Endothelial cell of umbilical vein (primary cell): ENCODE data around the gene LYRM4. TPM values are rescaled to one million over a fixed set of nuclear protein-coding genes. Genes with fewer than 3 reads are reported as not detected.

Experiments used
- BruUV-seq: library from RNA; stranded (reverse); fragments of 400-500 nt; replicated peaks from 2 replicates; lab custom pipeline; 2021; lab: Mats Ljungman, UMichigan
- CTCF ChIA-PET: fragments of 300-600, 350-600 bp; sonication (Branson Sonifier 250); formaldehyde crosslinking; loops from one replicate; lab custom pipeline; 2021; ENCODE audit warnings: antibody characterized with exemption, inconsistent platforms; lab: Charles Lee
- POLR2A ChIA-PET: fragments of 300-600, 350-600 bp; sonication (Branson Sonifier 250); formaldehyde crosslinking; loops from one replicate; lab custom pipeline; 2021; ENCODE audit warnings: antibody characterized with exemption, inconsistent platforms; lab: Charles Lee
- DNase-seq: peaks from one replicate; pipeline ENCODE4 v3.0.0-alpha.2; 2011; ENCODE audit warnings: low read depth, low spot score
- FAIRE-seq: peaks from 2 replicates; lab custom pipeline; 2011; peaks lifted over from hg19 to GRCh38; lab: Jason Lieb, UNC
- H2AFZ ChIP-seq: 2 replicates; pipeline ENCODE4 v1.6.0; 2012; ENCODE audit warnings: low read depth, low read length, control low read depth, inconsistent platforms
- H3K27ac ChIP-seq: 2 replicates; pipeline ENCODE4 v1.5.1; 2011; ENCODE audit warnings: low read depth, mild to moderate bottlenecking, control low read depth, low read length, moderate library complexity; ENCODE audit not compliant: insufficient read depth
- H3K27me3 ChIP-seq, 2 experiments: 2 replicates each; pipeline versions ENCODE4 v1.6.0 to v1.6.1; 2011; ENCODE audit warnings: low read length in 2 of 2, mixed read lengths in 1 of 2; ENCODE audit not compliant: control insufficient read depth in 2 of 2, insufficient read depth in 2 of 2
- H3K36me3 ChIP-seq, 2 experiments: 2 replicates in 1 of 2; 3 replicates in 1 of 2; pipeline ENCODE4 v1.5.1; 2011; ENCODE audit warnings: low read length in 2 of 2, mild to moderate bottlenecking in 1 of 2, moderate library complexity in 1 of 2; ENCODE audit not compliant: control insufficient read depth in 2 of 2, insufficient read depth in 2 of 2; ENCODE audit errors: extremely low read depth in 1 of 2
- H3K4me1 ChIP-seq: 3 replicates; pipeline ENCODE4 v1.5.1; 2011; ENCODE audit warnings: mild to moderate bottlenecking, low read length; ENCODE audit not compliant: control insufficient read depth, insufficient read depth; ENCODE audit errors: extremely low read depth
- H3K4me2 ChIP-seq: 2 replicates; pipeline ENCODE4 v1.6.1; 2011; ENCODE audit warnings: low read length, control low read depth, mixed read lengths; ENCODE audit not compliant: insufficient read depth
- H3K4me3 ChIP-seq, 3 experiments: fragments of 200-600 bp in 1 of 3; sonication (generic), shearing (Covaris generic) in 1 of 3; replicated peaks in 1 of 3; 2 replicates each; pipeline ENCODE4 v1.5.1; 2011 to 2016; ENCODE audit warnings: control low read depth in 3 of 3, low read length in 3 of 3, mild to moderate bottlenecking in 2 of 3, inconsistent platforms in 1 of 3, low read depth in 1 of 3, moderate library complexity in 1 of 3; ENCODE audit not compliant: insufficient read depth in 1 of 3
- H3K79me2 ChIP-seq: 2 replicates; pipeline ENCODE4 v1.6.0; 2012; ENCODE audit warnings: low read length, inconsistent platforms; ENCODE audit not compliant: control insufficient read depth, insufficient read depth
- H3K9ac ChIP-seq: replicated peaks from 2 replicates; pipeline ENCODE3; 2011; ENCODE audit warnings: low read length, control low read depth; ENCODE audit not compliant: insufficient read depth; ENCODE audit errors: extremely low read depth
- H3K9me1 ChIP-seq: replicated peaks from 3 replicates; pipeline ENCODE4 v1.6.0; 2011; ENCODE audit warnings: mild to moderate bottlenecking, low read length; ENCODE audit not compliant: control insufficient read depth, insufficient read depth; ENCODE audit errors: extremely low read depth
- H3K9me3 ChIP-seq: replicated peaks from 2 replicates; pipeline ENCODE4 v1.5.1; 2012; ENCODE audit warnings: low read length, inconsistent platforms; ENCODE audit not compliant: control insufficient read depth, insufficient read depth
- H4K20me1 ChIP-seq: replicated peaks from 2 replicates; pipeline ENCODE3; 2011; ENCODE audit warnings: mild to moderate bottlenecking, low read length; ENCODE audit not compliant: control insufficient read depth, insufficient read depth; ENCODE audit errors: extremely low read depth
- EZH2 ChIP-seq: IDR thresholded peaks from 2 replicates; pipeline ENCODE4 v1.6.1; 2012; ENCODE audit warnings: borderline replicate concordance, low read depth, mild to moderate bottlenecking, moderate library complexity, low read length, inconsistent platforms; ENCODE audit not compliant: severe bottlenecking
- FOS ChIP-seq: IDR thresholded peaks from 2 replicates; pipeline ENCODE4 v1.6.1; 2011; ENCODE audit warnings: mild to moderate bottlenecking, low read length, moderate library complexity, borderline replicate concordance; ENCODE audit not compliant: insufficient read depth
- GATA2 ChIP-seq: IDR thresholded peaks from 2 replicates; pipeline ENCODE4 v1.7.0; 2011; ENCODE audit warnings: low read depth, mild to moderate bottlenecking, moderate library complexity, mixed read lengths, low read length; ENCODE audit not compliant: insufficient read length, insufficient read depth
- JUN ChIP-seq: IDR thresholded peaks from 2 replicates; pipeline ENCODE4 v1.6.1; 2011; ENCODE audit warnings: borderline replicate concordance, low read depth; ENCODE audit not compliant: insufficient read length, insufficient read depth
- MYC ChIP-seq: IDR thresholded peaks from one replicate; pipeline ENCODE4 v1.6.1; 2011; ENCODE audit warnings: mild to moderate bottlenecking, low read depth, low read length
- POLR2A ChIP-seq: IDR thresholded peaks from 2 replicates; pipeline ENCODE4 v1.6.1; 2012; ENCODE audit warnings: low read depth, mild to moderate bottlenecking, control low read depth, low read length
- POLR2AphosphoS5 ChIP-seq: IDR thresholded peaks from 2 replicates; pipeline ENCODE4 v1.6.1; 2012; ENCODE audit warnings: low read depth, mild to moderate bottlenecking, control low read depth, low read length, moderate library complexity; ENCODE audit not compliant: insufficient read depth
- dilution Hi-C: fragments of 300-500 bp; cut with MboI; formaldehyde crosslinking; loops from one replicate; pipeline ENCODE4 v1.15.0; 2019; ENCODE audit warnings: low sequenced_read_pairs; ENCODE audit not compliant: extremely low pct_ligation_motif_present
- intact Hi-C: fragments of 100-400 bp; cut with micrococcal nuclease; formaldehyde crosslinking; loops from one replicate; pipeline ENCODE4 v1.10.0; 2022
- polyA plus RNA-seq, 4 experiments: library from polyadenylated mRNA; depleted of rRNA in 3 of 4; stranded (reverse) in 3 of 4; unstranded in 1 of 4; fragments of >200 nt; gene quantifications; 2 replicates each; pipeline versions ENCODE4 v1.2.1 to v1.2.3, GENCODE V29; 2011 to 2012; ENCODE audit warnings: missing spikeins in 1 of 4
- total RNA-seq: library from RNA; stranded (reverse); gene quantifications from 2 replicates; pipeline ENCODE4 v1.2.3, GENCODE V29; 2021
- TF ChIP-seq, protein P1 (sequence below): IDR thresholded peaks from 2 replicates; pipeline ENCODE4 v1.6.1; 2011; ENCODE audit not compliant: insufficient read depth, insufficient read length
- TF ChIP-seq, protein P2 (sequence below), 2 donors: IDR thresholded peaks; 1 replicate in 1 of 2; 2 replicates in 1 of 2; pipeline ENCODE4 v1.5.1; 2011; ENCODE audit warnings: low read length in 2 of 2, mild to moderate bottlenecking in 2 of 2, moderate library complexity in 2 of 2, control low read depth in 1 of 2, inconsistent platforms in 1 of 2, low read depth in 1 of 2; ENCODE audit not compliant: insufficient read depth in 1 of 2; ENCODE audit errors: extremely low read depth in 1 of 2

The LYRM4 gene
- total and polyA plus RNA-seq, 2 donors (not counting 3 experiments of a cell fraction or from before 2014, with no cell fraction given), result 39.5 to 44.0 TPM

DNA sequence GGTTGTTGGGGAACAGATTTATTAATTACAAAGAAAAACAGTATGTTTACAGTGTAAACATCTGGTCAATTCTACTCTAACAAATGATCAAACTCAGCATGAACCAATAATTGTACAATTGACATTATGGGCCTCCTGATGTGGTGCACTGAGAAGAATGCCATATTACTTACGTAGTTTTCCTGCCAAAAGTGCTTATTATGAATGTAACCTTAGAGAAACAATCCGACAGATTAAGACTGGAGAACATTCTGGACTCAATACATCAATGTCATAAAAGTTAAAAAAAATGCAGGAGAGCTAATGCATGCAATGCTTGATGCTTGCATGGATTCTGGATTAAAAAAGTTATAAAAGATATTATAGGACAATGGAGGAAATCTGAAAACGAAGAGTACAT lies 69.0 kb downstream of the LYRM4 start:
- peaks cover 16% of the 10 kb centered on the region for H3K4me1 ChIP-seq
- no TSS peak for BruUV-seq
- no peaks in the 10 kb centered on the region for H3K36me3 ChIP-seq
- intact Hi-C loops (no loop called here), dilution Hi-C loops (no loop called here)
- no peak overlapping the region for H3K4me2 ChIP-seq
- H3K27me3 ChIP-seq, result no peaks in the 10 kb centered on the region
- CTCF ChIA-PET, result interaction anchor here (2.4 kb wide), 1 partner anchor 16 kb away, joined by 7 read pairs; no protein-coding TSS in a partner anchor
- no peak for TF ChIP-seq MYC
- no peak for TF ChIP-seq POLR2A
- TF ChIP-seq POLR2AphosphoS5, result no peak
- TF ChIP-seq EZH2, result no peak
- no peak for TF ChIP-seq FOS
- TF ChIP-seq, protein P1, sequence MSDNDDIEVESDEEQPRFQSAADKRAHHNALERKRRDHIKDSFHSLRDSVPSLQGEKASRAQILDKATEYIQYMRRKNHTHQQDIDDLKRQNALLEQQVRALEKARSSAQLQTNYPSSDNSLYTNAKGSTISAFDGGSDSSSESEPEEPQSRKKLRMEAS, result no peak
- TF ChIP-seq JUN, result no peak
- no peak for TF ChIP-seq GATA2
- TF ChIP-seq, protein P2, sequence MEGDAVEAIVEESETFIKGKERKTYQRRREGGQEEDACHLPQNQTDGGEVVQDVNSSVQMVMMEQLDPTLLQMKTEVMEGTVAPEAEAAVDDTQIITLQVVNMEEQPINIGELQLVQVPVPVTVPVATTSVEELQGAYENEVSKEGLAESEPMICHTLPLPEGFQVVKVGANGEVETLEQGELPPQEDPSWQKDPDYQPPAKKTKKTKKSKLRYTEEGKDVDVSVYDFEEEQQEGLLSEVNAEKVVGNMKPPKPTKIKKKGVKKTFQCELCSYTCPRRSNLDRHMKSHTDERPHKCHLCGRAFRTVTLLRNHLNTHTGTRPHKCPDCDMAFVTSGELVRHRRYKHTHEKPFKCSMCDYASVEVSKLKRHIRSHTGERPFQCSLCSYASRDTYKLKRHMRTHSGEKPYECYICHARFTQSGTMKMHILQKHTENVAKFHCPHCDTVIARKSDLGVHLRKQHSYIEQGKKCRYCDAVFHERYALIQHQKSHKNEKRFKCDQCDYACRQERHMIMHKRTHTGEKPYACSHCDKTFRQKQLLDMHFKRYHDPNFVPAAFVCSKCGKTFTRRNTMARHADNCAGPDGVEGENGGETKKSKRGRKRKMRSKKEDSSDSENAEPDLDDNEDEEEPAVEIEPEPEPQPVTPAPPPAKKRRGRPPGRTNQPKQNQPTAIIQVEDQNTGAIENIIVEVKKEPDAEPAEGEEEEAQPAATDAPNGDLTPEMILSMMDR (IDR thresholded peaks at IDR 0.05; ENCODE audit: extremely low read depth in 1 of 2, insufficient read depth in 1 of 2, low read depth in 1 of 2, low read length in 2 of 2), result no peak
- DNase-seq (no peak), FAIRE-seq (no peak)
- no peaks in the 10 kb centered on the region for H3K79me2 ChIP-seq
- no peaks in the 10 kb centered on the region for H3K9me1 ChIP-seq
- H2AFZ ChIP-seq, result no peak overlapping the region
- H3K27ac ChIP-seq, result no peak overlapping the region
- H3K9me3 ChIP-seq, result no peaks in the 10 kb centered on the region
- no peak overlapping the region for H3K9ac ChIP-seq
- H3K4me3 ChIP-seq, result no peak overlapping the region
- POLR2A ChIA-PET, result no interaction called here
- H4K20me1 ChIP-seq, result no peaks in the 10 kb centered on the region
